HG03575 (cell line): Measurements from ENCODE around the gene BCAS1.
"Not testable (repeated sequence)": the region's sequence is repeated elsewhere in the genome, so short reads cannot be mapped to it uniquely, and the experiment has no call there.

Experiments
- ATAC-seq: cut with Tn5 transposase; IDR thresholded peaks from one replicate; pipeline ENCODE4 v1.9.1; 2021; ENCODE audit not compliant: unreplicated experiment, insufficient number of reproducible peaks, low FRiP score; ENCODE audit errors: extremely low read depth

BCAS1 gene

DNA sequence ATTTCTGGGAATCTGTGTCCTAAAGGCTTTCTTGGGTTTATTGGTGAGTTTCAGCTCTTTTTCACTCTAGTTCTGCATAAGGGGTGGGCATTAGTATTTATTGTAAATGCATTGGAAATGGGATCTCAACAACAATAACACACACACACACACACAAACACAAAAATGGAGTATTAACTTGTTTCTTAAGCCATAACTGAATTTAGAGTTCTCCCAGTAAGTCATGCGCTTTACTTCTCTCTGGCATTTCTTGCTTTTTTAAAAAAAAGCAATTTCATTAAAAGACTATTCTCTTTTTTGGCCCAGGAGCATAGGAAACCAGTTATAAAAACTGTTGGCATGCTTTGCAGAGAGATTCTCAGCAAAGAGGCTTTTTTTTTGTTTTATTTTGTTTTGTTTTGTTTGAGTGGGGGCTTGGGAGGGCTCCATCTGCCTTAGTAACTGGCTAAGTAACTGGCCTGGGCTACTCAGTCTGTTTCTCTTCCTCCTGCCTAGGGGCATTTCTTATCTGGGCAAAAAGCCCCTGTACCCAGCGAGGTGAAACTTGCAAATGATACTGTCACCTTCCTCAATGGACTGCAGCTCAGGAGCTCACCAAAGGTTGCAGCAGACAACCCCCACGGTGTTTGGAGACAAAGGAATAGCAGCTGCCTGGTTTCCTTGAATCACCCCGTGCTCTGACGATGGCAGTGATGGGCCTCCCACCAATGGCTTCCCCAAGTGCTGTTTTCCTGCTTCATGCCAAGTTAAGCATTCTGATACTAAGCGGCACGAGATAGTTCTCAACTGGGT is 128.5 kb downstream of the BCAS1 start:
- no peak for ATAC-seq

DNA sequence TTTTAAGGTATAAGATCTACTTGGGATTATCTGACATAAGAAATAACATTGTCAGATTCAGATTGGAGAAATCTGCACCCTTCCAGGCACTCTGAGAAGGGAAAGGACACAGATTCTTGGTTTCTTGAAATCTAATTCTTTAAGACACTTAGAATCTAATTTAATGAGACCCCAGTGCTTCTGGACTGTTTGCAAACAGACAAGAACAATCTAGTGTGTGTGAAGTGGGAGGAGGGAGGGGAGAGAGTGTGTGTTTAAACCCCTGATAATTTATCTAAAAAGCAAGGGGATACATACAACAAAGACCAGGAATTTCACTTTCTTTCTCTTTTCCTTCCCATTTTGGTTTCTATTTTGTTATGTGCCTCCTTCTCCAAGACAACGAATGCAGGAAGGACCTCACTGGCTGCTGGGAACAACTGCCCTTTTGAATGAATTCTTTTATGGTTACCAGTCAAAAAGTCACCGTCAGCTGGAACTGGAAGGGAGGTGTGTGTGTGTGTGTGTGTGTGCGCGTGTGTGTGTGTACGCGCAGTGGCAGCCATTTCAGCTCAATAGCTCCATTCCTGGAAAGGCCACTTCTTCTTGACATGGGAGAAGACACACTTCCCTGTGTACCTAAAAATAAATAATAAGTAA is 129.4 kb downstream of the BCAS1 start:
- no peak for ATAC-seq

DNA sequence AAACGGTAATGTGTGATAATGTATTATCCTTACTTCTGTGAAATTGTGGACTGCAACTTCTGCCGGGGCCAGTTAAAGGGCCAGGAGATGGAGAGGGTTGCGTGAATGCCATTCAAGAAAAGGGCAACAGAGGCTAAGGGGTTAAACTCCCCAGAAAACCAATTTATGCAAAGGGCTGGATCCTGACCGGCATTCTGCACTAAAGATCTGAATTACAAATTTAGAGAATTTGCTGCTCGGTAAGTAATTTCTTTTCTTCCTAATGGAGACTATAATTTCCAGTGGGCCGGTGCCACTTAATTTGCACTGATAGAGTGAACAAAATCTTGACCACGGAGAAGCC is 130.1 kb downstream of the BCAS1 start:
- ATAC-seq = no peak

DNA sequence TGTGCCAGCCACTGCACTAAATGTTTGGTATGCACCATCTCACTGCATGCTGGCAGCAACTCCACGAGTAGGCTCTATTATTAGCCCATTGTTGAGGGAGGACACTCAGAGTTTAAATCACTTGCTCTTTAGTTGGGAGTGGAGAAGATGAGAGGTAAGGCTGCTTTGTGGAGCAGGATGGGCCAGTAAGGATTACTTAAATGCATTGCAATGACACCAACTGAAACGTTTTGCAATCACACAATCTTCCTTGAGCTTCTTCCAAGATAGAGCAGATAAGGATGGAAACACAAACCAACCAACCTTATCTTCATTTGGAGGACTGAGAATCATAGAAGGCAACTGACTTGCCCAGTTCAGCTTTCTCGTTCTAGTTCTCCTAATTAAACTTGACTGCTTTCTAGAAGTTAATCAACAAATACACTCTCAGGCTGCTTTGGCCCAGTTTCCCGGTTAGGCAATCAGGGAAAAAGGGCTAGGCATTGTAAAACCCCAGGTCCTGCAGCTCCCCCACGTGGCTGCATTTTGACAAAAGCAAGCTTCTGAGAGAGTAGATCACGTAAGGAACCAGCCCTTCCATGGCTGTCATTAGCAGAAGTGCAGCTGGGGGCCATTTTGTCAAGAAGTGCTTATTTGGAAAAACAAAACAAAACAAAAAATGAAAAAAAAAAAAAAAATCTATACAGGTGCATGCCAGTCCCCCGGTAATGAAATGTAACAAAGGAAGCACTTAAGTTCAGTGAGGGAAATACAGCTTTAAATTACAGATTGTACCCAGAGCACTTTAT is 130.6 kb downstream of the BCAS1 start:
- ATAC-seq = no peak

DNA sequence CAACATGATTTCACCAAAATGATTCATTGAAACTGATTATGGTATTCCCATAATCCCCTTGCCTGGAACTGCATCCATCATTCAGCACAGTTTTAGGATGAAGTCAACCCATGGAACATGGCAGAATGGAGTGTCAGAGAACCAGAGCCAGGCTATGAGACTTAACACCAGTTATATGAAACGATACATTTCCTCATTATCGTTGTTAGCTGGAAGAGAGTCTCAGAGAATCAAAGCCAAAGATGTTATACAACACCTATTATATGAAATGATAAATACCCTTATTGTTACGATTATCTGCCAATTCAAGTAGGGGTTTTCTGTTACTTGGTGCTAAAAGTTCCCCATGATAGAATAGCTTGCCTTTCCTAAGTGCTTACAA is 131.2 kb downstream of the BCAS1 start:
- ATAC-seq = no peak

DNA sequence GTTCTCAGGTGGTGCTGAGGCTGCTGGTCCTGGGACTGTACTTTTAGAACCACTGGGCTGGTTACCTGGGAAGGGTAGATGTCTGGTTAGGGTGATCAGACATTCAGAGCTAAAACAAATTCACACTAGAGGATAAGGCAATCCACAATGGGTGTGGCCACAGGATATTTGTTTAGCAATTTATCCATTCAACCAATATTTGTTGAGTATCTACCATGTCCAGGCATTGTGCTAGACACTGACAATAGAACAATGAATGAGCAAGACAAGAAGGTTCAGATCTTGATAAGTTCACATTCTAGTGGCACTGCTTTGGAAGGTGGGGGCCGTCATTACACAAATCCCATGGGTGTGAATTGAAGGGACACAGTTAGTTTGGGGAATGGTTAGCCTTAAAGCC is 131.7 kb downstream of the BCAS1 start:
- ATAC-seq = no peak

DNA sequence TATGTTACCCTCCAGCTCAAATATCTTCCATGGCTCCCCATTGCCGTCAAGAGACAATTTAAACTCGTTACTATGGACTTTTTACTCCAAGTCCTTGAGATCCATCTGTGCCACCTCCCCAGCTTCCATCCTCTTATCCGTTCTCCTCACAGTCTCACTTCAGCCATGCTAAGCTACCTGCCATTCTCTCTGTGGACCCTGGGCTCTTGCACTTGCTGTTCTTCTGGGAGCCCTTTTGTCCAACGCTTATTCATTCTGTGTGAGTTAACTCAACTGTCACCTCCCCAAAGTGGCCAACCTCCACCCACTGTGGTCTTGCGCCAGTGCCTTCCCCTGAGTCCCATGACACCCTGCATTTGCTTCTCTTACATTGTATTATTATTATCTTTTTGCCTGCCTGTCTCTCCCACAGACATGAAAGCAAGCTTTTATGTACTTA is 132.4 kb downstream of the BCAS1 start:
- no peak for ATAC-seq

DNA sequence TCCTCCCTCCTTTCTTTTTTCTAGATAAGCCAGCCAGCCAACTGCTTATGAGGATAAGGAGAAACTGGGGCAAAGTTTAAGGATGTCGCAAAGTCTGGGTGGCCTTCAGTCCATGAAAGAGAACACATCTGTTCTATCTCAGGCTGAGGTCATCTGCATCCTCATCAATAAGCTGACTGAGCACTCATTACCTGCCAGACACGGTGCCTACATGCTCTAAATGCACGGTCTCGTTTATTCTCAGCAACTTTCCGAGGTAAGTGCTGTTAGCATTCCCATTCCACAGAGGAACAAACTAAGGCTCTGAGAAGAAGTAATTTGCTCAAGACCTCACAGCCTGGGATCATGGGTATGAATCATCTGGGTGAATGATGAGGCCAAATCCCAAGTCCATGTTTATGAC is 133.1 kb downstream of the BCAS1 start:
- ATAC-seq = no peak

DNA sequence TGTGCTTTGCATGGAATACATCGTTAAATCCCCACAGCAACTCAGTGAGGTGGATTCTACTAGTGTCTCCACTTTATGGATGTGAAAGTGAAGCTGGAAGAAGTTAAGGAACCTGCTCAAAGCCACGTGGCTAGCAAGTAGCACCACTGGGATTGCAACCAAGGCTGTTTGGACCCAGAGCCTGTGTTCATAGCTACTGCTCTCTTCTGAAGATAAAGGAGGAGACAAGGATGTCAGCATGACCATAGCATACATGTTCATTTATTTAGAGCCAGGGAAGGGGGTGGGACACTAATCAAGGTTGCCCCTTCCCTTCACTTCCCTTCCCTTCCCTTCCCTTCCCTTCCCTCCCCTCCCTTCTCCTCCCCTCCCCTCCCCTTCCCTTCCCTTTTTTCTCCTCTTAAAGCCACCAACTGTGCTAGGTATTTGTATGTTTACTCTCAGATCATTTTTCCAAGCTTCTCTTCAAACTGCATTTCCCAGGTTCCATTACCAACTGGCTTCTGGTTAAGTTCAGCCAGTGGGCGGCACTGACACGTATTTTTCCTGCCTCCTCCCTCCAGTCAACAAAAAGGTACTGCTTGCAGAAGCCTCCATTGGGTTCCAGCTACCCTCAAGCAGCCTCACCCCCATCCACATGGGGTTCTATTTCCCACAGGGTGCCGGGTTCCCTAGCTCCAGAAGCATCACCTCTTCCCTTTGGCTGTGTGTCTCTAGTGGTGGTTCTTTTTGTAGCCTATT is 134.9 kb downstream of the BCAS1 start:
- no peak for ATAC-seq

DNA sequence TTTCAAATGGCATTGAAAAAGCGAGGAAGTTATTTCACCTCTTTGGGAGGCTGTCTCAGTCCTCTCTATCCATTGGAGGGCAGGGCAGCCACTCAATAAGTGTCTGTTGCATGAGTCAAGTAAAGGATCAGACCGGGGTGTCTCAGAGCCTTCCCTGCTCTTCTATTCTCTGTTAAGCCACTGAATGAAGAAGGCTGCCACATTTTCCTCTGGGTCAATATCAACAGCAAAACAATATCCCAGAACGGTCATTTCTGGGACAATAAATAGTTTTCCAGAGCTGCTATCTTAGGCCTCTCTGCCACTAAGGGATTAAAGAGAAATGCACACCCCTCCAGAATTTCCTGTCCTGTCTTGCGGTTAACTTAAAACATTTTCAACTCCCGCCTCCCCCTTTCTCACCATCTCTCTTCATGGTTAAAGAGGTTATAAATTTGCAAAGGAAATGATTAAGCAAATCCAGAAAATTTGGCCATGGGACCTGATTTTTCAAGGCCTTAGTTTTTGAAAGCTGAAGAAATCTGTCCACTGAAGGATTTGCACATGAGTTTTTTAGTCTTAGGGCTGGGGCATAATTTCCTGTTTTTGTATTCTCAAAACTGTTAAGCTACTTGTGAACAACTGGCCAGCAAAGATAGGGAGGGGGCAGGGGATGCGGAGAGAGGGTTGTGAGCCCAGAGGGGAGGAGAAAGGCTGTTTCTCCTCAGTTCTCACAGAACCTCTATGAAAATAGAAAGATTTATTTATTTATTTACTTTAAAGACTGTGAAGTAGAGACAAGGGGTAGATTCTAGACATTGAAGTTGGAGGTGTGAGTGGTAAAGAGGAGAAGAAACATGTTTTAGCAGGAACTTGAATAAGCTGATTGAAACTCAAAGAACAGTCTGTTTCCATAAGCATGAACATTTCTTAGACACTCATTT is 135.7 kb downstream of the BCAS1 start:
- no peak for ATAC-seq

DNA sequence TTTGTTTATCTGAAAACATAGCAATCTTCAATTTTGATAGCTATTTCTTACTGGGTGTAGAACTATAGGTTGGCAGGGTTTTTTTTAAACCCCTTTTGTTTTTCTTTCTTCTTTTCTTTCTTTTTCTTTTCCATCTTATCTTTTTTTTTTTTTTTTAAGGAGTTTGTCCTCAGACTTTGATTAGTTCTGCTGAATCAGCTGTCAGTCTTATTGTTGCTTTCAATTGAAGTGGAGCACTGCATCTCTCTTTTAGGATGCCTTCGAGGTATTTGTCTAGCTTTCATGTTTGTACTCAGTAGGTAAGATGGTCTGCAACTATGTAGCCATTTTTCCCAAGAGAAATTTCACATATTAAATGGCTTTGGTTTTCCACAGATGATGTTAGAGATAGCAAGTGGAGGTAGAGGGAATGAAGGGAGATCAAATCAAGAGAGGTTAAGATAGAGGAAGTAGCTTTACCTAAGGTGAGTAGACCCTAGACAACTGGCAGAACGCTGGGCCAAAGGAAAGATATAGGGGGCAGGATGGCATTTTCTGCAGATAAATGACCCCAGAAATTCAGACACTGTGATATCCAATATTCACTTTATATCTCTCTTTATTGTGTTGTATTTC is 137.1 kb downstream of the BCAS1 start:
- no peak for ATAC-seq

DNA sequence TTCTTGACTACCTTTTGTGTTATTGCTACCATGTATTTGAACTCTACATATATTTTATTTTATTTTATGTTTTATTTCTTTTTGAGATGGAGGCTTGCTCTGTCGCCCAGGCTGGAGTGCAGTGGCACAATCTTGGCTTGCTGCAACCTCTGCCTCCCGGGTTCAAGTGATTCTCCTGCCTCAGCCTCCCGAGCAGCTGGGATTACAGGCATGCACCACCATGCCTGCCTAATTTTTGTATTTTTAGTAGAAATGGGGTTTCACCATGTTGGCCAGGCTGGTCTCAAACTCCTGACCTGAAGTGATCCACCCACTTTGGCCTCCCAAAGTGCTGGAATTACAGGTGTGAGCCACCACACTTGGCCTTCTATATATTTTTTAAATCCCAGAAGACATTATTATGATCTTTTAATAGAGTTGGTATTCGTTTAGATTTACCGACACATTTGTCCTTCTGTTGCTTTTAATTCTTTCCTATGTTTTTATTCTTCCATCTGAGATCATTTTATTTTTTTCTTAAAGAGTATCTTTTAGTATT is 137.7 kb downstream of the BCAS1 start:
- not testable (repeated sequence) for ATAC-seq

DNA sequence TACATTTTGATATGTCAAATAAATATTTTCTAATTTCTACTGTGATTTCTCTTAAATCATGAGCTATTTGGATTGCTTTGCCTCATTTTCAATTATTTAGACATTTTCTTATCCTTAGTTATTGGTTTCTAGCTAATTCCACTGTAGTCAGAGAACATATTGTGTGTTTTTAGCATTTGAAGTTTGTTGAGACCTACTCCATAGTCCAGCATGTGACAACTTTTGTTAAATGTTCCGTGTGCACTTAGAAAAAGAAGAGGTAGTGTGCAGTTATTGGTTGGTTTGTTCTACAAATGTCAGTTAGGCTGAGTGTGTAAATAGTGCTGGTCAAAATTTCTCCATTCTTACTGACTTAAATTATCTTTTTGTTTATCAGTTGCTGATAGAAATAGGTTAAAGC is 138.8 kb downstream of the BCAS1 start:
- ATAC-seq = no peak

DNA sequence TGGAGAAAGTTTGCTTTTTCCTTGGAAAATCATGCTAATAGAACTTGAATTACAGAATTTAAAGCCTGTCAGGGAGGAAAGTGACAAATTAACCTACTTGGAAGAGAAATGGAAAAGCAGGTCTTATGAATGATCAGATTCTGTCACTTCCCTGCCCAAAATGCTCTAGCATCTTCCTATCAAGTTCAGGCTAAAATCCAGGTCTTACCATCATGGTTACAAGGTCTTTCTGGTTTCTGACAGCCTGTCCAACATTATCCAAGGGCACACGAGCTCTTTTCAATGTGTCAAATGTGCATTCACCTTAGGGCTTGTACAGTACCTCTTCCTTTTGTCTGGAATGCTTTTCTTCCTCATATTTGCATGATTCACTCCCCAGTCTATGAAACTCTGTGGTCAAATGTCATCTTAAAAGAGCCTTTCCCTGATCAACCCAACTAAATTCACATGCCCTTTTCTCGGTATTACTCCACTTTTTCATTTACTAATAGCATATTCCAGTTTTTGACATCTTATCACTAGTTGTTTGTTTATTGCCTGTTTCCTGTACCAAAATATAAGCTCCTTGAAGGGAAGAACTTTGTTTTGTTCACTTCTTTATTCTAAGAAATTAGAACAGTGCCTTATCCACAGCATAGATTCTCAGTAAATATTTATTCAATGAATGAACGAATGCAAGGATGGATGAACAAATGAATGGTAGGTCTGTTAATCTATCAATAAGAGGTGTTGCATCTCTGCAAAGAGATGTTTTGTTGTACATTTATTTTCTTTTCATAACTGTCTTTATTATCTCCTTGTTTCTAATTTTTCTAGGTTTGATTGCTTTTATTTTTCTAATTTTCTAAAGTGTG is 139.5 kb downstream of the BCAS1 start:
- ATAC-seq = no peak

DNA sequence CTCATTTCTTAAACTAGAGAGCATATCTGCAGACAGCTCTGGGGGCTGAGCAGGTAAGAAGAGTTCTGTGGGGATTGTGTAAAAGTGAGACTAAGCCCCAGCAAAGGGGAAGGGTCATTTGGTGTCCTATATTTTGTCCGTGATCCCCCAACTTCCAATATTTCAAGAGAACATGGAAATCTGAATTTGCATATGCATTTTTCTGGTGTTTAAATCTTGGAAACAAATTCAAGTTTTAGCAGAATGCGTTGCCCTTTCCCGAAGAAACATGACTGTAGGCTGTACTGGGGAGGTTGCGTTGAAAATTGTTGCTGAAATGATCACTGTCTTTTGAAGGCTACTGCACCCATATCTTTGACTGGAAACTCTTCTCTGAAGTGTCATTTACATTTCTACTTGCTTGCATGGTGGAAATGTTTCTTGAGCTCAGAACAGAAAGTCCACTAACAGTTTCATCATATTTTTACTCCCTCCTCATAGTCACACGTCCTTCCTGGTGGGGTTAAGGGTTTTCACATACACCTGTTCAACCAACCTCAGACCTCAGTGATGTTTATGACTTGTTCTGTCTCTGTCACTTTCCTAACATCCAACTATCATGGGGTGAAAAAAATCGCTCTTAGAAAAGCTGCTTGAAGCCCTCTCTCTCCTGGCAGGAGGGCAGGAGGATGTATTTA is 140.3 kb downstream of the BCAS1 start:
- peak; percentile 43 for ATAC-seq

DNA sequence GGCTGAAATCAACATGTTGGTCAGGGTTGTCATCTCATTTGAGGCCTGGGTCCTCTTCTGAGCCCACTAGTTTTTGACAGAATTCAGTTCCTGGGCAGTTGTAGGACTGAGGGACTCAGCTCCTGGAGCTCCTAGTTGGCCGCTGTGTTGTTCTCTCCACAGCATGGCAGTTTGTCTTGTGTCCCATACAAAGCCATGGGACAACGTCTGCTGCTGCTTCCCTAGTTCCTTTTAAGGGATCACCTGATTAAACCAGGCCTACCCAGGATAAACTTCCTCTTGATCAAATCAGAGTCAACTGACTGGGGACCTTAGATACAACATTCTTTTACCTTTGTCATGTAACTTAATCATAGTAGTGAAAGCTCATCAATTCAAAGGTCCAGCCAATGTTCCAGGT is 141.0 kb downstream of the BCAS1 start:
- ATAC-seq = no peak
